SK-N-SH (cell line): ENCODE measurements around the gene MAP3K5. TPM values are rescaled to one million over a fixed set of nuclear protein-coding genes. Genes with fewer than 3 reads are reported as not detected.

Experiments used
- CTCF ChIA-PET: fragments of 300-600, 350-600 bp; formaldehyde crosslinking; extraction: SDS; loops from one replicate; lab custom pipeline; 2021; lab: Yijun Ruan, JAX
- POLR2A ChIA-PET: fragments of 350-600 bp; sonication (Branson Sonifier 250); formaldehyde crosslinking; extraction: SDS; loops from one replicate; lab custom pipeline; 2020; ENCODE audit warnings: antibody characterized with exemption, inconsistent platforms; lab: Yijun Ruan, JAX
- DNase-seq: peaks from one replicate; pipeline ENCODE4 v3.0.0; 2012
- H2AFZ ChIP-seq: fragments of 200-600 bp; sonication (generic); 2 replicates; pipeline ENCODE4 v1.8.1; 2016; ENCODE audit warnings: antibody characterized with exemption, mild to moderate bottlenecking, low read depth
- H3F3A ChIP-seq: fragments of 200-600 bp; sonication (generic); replicated peaks from 2 replicates; pipeline ENCODE3; 2016; ENCODE audit warnings: antibody characterized with exemption, mild to moderate bottlenecking; ENCODE audit not compliant: insufficient read depth
- H3K27ac ChIP-seq, 2 experiments: fragments of 200-500 bp in 1 of 2; fragments of 200-600 bp in 1 of 2; sonication (Bioruptor generic) in 1 of 2; sonication (generic), shearing (Covaris generic) in 1 of 2; 2 replicates each; pipeline versions ENCODE4 v1.5.1 to v1.6.1; 2014 to 2016; ENCODE audit warnings: low read depth in 2 of 2, inconsistent platforms in 1 of 2, low read length in 1 of 2, mild to moderate bottlenecking in 1 of 2, mixed read lengths in 1 of 2
- H3K27me3 ChIP-seq: fragments of 200-600 bp; sonication (generic), shearing (Covaris generic); 2 replicates; pipeline ENCODE4 v1.6.1; 2016; ENCODE audit warnings: mixed run types; ENCODE audit not compliant: insufficient read depth
- H3K36me3 ChIP-seq, 2 experiments: fragments of 200-500 bp in 1 of 2; fragments of 200-600 bp in 1 of 2; sonication (Bioruptor generic) in 1 of 2; sonication (generic) in 1 of 2; replicated peaks in 1 of 2; 2 replicates each; pipeline versions ENCODE3 to v1.5.1; 2014 to 2016; ENCODE audit warnings: low read length in 1 of 2, mild to moderate bottlenecking in 1 of 2; ENCODE audit not compliant: insufficient read depth in 2 of 2, control insufficient read depth in 1 of 2
- H3K4me1 ChIP-seq, 2 experiments: fragments of 200-500 bp in 1 of 2; fragments of 200-600 bp in 1 of 2; sonication (Bioruptor generic) in 1 of 2; sonication (generic), shearing (Covaris generic) in 1 of 2; 2 replicates each; pipeline versions ENCODE4 v1.5.1 to v1.6.1; 2014 to 2016; ENCODE audit warnings: low read depth in 1 of 2, low read length in 1 of 2, mixed run types in 1 of 2; ENCODE audit not compliant: insufficient read depth in 2 of 2, control insufficient read depth in 1 of 2
- H3K4me2 ChIP-seq: fragments of 200-600 bp; sonication (generic), shearing (Covaris generic); 2 replicates; pipeline ENCODE4 v1.6.1; 2017; ENCODE audit warnings: mixed run types
- H3K4me3 ChIP-seq, 2 experiments: fragments of 200-500 bp in 1 of 2; fragments of 200-600 bp in 1 of 2; sonication (Bioruptor generic) in 1 of 2; sonication (generic), shearing (Covaris generic) in 1 of 2; 2 replicates each; pipeline versions ENCODE4 v1.5.1 to v1.8.1; 2014 to 2016; ENCODE audit warnings: low read depth in 2 of 2, inconsistent platforms in 1 of 2, low read length in 1 of 2, mild to moderate bottlenecking in 1 of 2, mixed read lengths in 1 of 2, moderate library complexity in 1 of 2
- H3K79me2 ChIP-seq: fragments of 200-600 bp; sonication (generic); 2 replicates; pipeline ENCODE4 v1.8.1; 2017; ENCODE audit warnings: mild to moderate bottlenecking; ENCODE audit not compliant: insufficient read depth
- H3K9ac ChIP-seq: fragments of 200-600 bp; sonication (generic); 2 replicates; pipeline ENCODE4 v1.6.1; 2017; ENCODE audit warnings: mixed run types
- H3K9me2 ChIP-seq: fragments of 200-600 bp; sonication (generic); 2 replicates; pipeline ENCODE4 v1.6.1; 2017; ENCODE audit warnings: mixed run types
- H3K9me3 ChIP-seq: fragments of 200-600 bp; sonication (generic); 2 replicates; pipeline ENCODE4 v1.6.1; 2017; ENCODE audit warnings: mixed run types, mild to moderate bottlenecking, moderate library complexity
- H4K20me1 ChIP-seq: fragments of 200-600 bp; sonication (generic); 2 replicates; pipeline ENCODE4 v1.6.1; 2017; ENCODE audit warnings: mild to moderate bottlenecking, mixed run types; ENCODE audit not compliant: insufficient read depth
- ELF1 ChIP-seq: IDR thresholded peaks from 2 replicates; pipeline ENCODE4 v1.4.0; 2012
- EP300 ChIP-seq, 2 experiments: IDR thresholded peaks; 2 replicates each; pipeline versions ENCODE4 v1.4.0 to v1.6.1; 2012; ENCODE audit warnings: borderline replicate concordance in 1 of 2, low read depth in 1 of 2, low read length in 1 of 2
- EZH2phosphoT487 ChIP-seq: fragments of 200-600 bp; sonication (generic); IDR thresholded peaks from 2 replicates; pipeline ENCODE4 v1.6.1; 2017; ENCODE audit warnings: low read depth, mixed run types, mild to moderate bottlenecking, antibody characterized with exemption, moderate library complexity, borderline replicate concordance
- FOXJ3 ChIP-seq: sonication (generic); formaldehyde crosslinking; IDR thresholded peaks from 2 replicates; pipeline ENCODE4 v1.5.1; 2020; ENCODE audit warnings: mild to moderate bottlenecking, missing genetic modification reagents
- FOXM1 ChIP-seq: IDR thresholded peaks from 2 replicates; pipeline ENCODE4 v1.4.0; 2012; ENCODE audit warnings: low read depth, mild to moderate bottlenecking
- IRF3 ChIP-seq: fragments of 150-350 bp; IDR thresholded peaks from 2 replicates; pipeline ENCODE4 v1.6.1; 2016; ENCODE audit warnings: mild to moderate bottlenecking, low read depth, low read length
- JUND ChIP-seq: IDR thresholded peaks from 2 replicates; pipeline ENCODE4 v1.4.0; 2012
- MAX ChIP-seq: IDR thresholded peaks from 2 replicates; pipeline ENCODE4 v1.4.0; 2012; ENCODE audit warnings: low read depth
- MEF2A ChIP-seq: IDR thresholded peaks from 2 replicates; pipeline ENCODE4 v1.4.0; 2012; ENCODE audit warnings: low read depth, borderline replicate concordance
- NFIC ChIP-seq: IDR thresholded peaks from 2 replicates; pipeline ENCODE4 v1.4.0; 2012; ENCODE audit warnings: borderline replicate concordance
- POLR2AphosphoS5 ChIP-seq: IDR thresholded peaks from 2 replicates; pipeline ENCODE4 v1.6.1; 2012; ENCODE audit warnings: low read depth, low read length
- RAD21 ChIP-seq: IDR thresholded peaks from 2 replicates; pipeline ENCODE4 v1.6.1; 2012; ENCODE audit warnings: mild to moderate bottlenecking, low read length
- RCOR1 ChIP-seq: fragments of 150-350 bp; IDR thresholded peaks from 2 replicates; pipeline ENCODE4 v1.6.1; 2017; ENCODE audit warnings: antibody characterized with exemption, low read length
- SMC3 ChIP-seq: IDR thresholded peaks from 2 replicates; pipeline ENCODE4 v1.6.1; 2012; ENCODE audit warnings: low read depth, low read length, improper control_type of control experiment
- TEAD4 ChIP-seq: IDR thresholded peaks from 2 replicates; pipeline ENCODE4 v1.4.0; 2012; ENCODE audit warnings: mild to moderate bottlenecking, borderline replicate concordance; ENCODE audit not compliant: insufficient read depth
- WGBS: methylation state at CpG from one replicate; pipeline ENCODE4 v1.1.6; 2017; ENCODE audit warnings: low lambda C conversion rate; 5-methylcytosine and 5-hydroxymethylcytosine counted together
- polyA plus RNA-seq, 3 experiments: library from polyadenylated mRNA; depleted of rRNA; stranded (reverse); fragments of >200 nt; gene quantifications; 2 replicates each; pipeline ENCODE4 v1.2.3, GENCODE V29; 2012
- TF ChIP-seq, protein P1 (sequence below): fragments of 150-350 bp; IDR thresholded peaks from 2 replicates; pipeline ENCODE4 v1.6.1; 2017; ENCODE audit warnings: antibody characterized with exemption, low read length, low read depth, borderline replicate concordance
- TF ChIP-seq, protein P2 (sequence below): fragments of 200-600 bp; sonication (generic); IDR thresholded peaks from 2 replicates; pipeline ENCODE4 v1.6.1; 2017; ENCODE audit warnings: antibody characterized with exemption, mild to moderate bottlenecking, moderate library complexity

MAP3K5 gene
- polyA plus RNA-seq, 1 of the 3 experiments (the other 2 are of a cell fraction) = 1.4 TPM

DNA sequence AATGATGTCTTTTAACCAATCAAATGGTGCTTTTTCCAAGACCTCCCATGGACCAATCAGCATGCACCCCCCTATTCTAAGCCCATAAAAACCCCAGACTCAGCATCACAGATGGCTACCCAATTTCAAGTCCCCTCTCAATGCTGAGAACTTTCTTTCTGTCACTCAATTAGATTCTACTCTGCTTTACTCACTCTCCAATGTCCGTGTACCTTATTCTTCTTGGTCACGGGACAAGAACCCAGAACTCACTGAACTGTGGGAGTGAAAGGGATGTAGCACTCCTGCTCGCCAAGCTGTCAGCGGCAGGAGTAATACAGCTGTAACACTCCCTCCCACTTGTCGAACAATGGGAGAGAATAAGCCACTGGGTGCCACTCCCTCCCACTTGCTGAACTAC lies 221.2 kb downstream of the MAP3K5 start:
- WGBS = 92% methylated on average over 5 of the region's 5 CpGs
- POLR2A ChIA-PET = no interaction called here
- H3K4me1 ChIP-seq = no peaks in the 10 kb centered on the region
- no peaks in the 10 kb centered on the region for H3K79me2 ChIP-seq
- TF ChIP-seq JUND (no peak), EZH2phosphoT487 (no peak), MAX (no peak), NFIC (no peak)
- peaks cover 3% of the 10 kb centered on the region for H3F3A ChIP-seq
- no peaks in the 10 kb centered on the region for H3K9me3 ChIP-seq
- no peak overlapping the region for H2AFZ ChIP-seq
- no peaks in the 10 kb centered on the region for H3K9me2 ChIP-seq
- H3K27me3 ChIP-seq = no peaks in the 10 kb centered on the region
- CTCF ChIA-PET = no interaction called here
- H3K9ac ChIP-seq = no peak overlapping the region
- peaks cover 0 to 16% of the 10 kb centered on the region in 2 experiments for H3K36me3 ChIP-seq
- H3K27ac ChIP-seq = no peak overlapping the region
- H4K20me1 ChIP-seq = no peaks in the 10 kb centered on the region
- H3K4me2 ChIP-seq = no peak overlapping the region
- no peak overlapping the region; a peak in 1 of 4 replicates for H3K4me3 ChIP-seq
- no peak for DNase-seq

DNA sequence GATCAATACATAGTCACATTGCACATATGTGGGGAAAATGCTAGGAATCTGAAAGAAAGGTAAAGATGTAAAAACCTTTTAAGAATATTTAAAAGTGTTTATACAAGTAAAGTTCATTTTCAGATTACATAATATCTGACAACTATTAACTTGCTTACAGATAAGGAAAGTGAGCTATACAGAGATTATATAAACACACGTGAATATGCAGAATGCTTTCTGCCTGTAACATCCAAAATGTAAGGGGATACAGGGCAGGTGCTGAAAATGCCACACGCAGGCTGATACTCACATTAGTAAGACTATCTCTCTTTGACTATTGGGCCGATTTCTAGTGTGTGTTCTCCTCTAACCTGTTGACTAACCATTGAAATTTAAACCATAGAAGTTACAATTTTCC lies 224.1 kb downstream of the MAP3K5 start:
- H3F3A ChIP-seq = peaks cover 3% of the 10 kb centered on the region
- no peaks in the 10 kb centered on the region for H3K9me3 ChIP-seq
- no peak overlapping the region for H3K4me2 ChIP-seq
- TF ChIP-seq EP300 (IDR thresholded peaks at IDR 0.05; ENCODE audit: borderline replicate concordance in 1 of 2, low read depth in 1 of 2, low read length in 1 of 2) (no peak), RCOR1 (no peak), TEAD4 (no peak), MAX (no peak), IRF3 (no peak), FOXM1 (no peak), RAD21 (no peak), MEF2A (no peak), FOXJ3 (no peak), SMC3 (no peak), POLR2AphosphoS5 (no peak), EZH2phosphoT487 (no peak), ELF1 (no peak)
- TF ChIP-seq, protein P1, sequence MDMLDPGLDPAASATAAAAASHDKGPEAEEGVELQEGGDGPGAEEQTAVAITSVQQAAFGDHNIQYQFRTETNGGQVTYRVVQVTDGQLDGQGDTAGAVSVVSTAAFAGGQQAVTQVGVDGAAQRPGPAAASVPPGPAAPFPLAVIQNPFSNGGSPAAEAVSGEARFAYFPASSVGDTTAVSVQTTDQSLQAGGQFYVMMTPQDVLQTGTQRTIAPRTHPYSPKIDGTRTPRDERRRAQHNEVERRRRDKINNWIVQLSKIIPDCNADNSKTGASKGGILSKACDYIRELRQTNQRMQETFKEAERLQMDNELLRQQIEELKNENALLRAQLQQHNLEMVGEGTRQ = no peak
- TF ChIP-seq, protein P2, sequence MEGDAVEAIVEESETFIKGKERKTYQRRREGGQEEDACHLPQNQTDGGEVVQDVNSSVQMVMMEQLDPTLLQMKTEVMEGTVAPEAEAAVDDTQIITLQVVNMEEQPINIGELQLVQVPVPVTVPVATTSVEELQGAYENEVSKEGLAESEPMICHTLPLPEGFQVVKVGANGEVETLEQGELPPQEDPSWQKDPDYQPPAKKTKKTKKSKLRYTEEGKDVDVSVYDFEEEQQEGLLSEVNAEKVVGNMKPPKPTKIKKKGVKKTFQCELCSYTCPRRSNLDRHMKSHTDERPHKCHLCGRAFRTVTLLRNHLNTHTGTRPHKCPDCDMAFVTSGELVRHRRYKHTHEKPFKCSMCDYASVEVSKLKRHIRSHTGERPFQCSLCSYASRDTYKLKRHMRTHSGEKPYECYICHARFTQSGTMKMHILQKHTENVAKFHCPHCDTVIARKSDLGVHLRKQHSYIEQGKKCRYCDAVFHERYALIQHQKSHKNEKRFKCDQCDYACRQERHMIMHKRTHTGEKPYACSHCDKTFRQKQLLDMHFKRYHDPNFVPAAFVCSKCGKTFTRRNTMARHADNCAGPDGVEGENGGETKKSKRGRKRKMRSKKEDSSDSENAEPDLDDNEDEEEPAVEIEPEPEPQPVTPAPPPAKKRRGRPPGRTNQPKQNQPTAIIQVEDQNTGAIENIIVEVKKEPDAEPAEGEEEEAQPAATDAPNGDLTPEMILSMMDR = no peak
- TF ChIP-seq, all 33 proteins: peak for 0
- peaks cover 0 to 9% of the 10 kb centered on the region in 2 experiments for H3K36me3 ChIP-seq
- no peak overlapping the region for H3K27ac ChIP-seq
- CTCF ChIA-PET = interaction anchor here (2.4 kb wide), 1 partner anchor 17 kb away, joined by 10 read pairs; the partner anchor contains the start of gene MAP7
- H3K79me2 ChIP-seq = no peaks in the 10 kb centered on the region
- peaks cover 0 to 6% of the 10 kb centered on the region in 2 experiments; a peak in 2 of 4 replicates for H3K4me1 ChIP-seq
- H4K20me1 ChIP-seq = no peaks in the 10 kb centered on the region
- no peak overlapping the region for H3K4me3 ChIP-seq
- POLR2A ChIA-PET = no interaction called here
- no peak for DNase-seq
- no peak overlapping the region for H3K9ac ChIP-seq
- H3K27me3 ChIP-seq = no peaks in the 10 kb centered on the region
- WGBS = 91% methylated on average over 3 of the region's 3 CpGs
- no peaks in the 10 kb centered on the region for H3K9me2 ChIP-seq
- H2AFZ ChIP-seq = no peak overlapping the region
